GM18951 (cell line): Measurements from ENCODE around the gene PER2.

Experiments used
- POLR2A ChIP-seq: IDR thresholded peaks from 4 replicates; pipeline ENCODE4 v1.6.1; 2011; ENCODE audit warnings: mild to moderate bottlenecking; ENCODE audit not compliant: insufficient read length, insufficient read depth; ENCODE audit errors: extremely low read depth
- in situ Hi-C: fragments of 300-500 bp; cut with MboI; formaldehyde crosslinking; loops from one replicate; pipeline ENCODE4 v1.12.0; 2022; ENCODE audit warnings: low sequenced_read_pairs, mixed read lengths, inconsistent platforms; ENCODE audit not compliant: unreplicated experiment

The PER2 gene

DNA sequence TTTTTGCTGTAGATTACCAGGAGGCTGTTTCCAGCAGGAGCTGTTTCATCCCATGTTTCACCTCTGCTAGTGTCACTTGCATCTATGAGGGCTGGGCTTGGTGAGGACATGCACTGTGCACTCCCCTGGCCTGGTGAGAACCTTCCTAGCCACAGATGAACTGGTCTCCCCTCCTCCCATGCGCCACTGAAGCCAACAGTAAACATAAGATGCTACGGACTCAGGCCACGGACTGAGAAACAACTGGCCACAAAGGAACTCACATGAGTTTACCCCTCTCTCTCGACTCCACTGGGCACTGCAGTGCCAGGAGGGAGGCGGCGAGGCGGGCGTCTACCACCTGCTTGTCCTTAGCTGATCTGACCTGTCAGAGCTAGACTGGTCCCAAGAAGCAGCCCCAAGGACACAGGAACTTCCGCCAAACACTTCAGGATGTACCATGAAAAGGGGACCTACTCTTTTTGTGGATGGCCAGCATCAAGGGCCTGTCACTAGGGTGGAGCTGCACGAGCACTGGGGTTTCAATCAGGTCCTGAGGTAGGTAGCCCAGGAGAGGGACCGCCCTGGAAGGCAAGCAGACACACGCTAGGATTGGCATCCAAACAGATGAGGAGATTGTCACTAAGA lies 25.8 kb downstream of the PER2 start:
- no peak for TF ChIP-seq POLR2A
- in situ Hi-C loops, result loop anchor here (10.0 kb wide), 1 partner anchor 408 kb away; the partner anchor contains the start of gene RAMP1

DNA sequence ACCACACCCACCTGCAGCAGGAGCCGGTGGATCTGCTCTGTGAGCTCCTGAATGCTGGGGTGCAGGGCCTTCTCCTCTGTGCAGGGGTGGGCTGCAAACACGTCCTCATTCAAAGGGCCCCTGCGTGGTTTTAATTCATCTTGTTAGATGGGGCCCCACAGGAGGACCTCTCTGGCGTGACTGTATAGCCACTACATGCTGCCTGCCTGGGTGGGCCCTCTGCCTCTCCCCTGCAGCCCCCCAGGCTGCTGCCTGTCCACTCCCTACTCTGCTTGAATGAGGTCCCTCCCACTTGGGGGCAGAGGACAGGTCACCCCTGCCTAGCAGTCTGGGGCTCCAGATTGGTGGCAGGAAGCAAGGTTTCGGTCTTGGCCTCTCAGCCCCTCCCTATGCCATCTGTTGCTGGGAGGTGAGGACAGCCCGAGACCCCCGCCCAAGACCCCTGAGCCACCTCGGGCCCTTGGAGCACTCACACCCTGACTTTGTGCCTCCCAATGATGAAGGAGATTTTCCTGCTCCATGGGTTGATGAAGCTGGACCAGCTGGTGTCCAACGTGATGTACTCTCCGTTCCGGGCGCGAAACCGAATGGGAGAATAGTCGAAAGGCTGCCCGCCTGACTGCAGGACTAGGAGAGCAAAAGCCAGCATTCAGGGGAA lies 26.6 kb downstream of the PER2 start:
- in situ Hi-C loops, result loop anchor here (10.0 kb wide), 1 partner anchor 407 kb away; the partner anchor contains the start of gene RAMP1
- TF ChIP-seq POLR2A, result no peak

DNA sequence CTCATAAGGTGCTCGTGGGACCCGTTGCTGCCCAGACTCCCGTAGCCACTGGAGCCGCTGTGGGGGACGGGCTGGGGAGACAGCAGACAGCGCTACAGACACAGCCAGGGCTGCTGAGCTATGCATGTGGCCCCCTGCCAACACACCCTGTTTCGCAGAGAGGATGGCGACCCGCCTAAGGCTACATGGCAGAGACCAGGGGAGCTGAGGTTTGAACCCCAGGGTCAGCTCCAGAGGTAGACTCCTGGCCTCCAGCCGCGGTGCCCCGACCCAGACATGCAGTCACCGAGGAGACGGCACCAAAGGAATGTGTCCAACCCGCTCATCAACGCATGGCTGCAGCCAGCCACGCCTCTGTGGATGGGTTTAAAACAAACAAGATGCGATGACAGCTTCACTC lies 27.5 kb downstream of the PER2 start:
- TF ChIP-seq POLR2A, result no peak
- in situ Hi-C loops, result loop anchor here (10.0 kb wide), 1 partner anchor 406 kb away; the partner anchor contains the start of gene RAMP1

DNA sequence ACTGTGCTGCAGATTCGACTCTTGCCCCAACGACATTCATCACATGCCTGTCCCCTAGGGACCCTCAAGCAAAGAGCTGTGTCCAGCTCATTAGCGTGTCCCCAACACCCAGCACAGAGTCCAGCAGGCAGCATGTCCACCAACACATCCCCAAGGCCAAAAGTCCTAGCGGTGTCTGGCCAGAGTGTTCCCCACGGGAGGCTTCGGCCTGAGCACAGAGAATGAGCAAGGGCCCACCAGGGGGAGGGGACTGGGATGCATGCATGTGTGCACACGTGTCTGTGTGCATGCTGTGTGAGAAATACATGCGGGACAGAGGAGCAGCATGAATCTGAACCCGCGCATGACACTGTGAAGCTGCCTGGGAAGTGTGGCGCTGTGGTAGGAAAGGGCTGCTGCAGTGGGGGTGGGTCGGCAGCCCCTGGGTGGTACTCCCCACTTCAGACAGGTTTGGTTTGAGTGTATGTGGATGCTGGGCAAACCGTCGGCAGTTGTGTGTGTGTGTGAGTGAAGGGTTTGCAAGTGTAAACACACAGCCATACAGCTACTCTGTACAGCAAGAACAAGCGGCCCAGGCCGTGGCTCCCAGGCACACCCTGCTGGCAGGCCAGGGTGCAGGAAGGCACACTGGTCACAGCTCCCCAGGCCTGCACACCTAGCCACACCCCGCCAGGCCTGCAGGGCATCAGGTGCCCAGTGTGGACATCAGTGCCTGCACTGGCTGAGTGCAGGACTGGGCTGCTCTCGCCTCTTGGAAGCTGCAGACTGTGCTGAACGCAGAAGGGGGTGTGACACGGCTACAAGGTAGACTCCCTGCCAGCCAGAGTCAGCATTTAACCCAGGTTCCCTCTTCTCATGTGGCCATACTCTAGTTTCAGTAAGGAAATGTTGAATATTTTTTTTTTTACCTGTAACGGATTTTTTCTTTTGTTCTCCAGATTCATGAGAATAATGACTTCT lies 29.1 kb downstream of the PER2 start:
- no peak for TF ChIP-seq POLR2A
- in situ Hi-C loops, result loop anchor here (10.0 kb wide), 1 partner anchor 405 kb away; the partner anchor contains the start of gene RAMP1

DNA sequence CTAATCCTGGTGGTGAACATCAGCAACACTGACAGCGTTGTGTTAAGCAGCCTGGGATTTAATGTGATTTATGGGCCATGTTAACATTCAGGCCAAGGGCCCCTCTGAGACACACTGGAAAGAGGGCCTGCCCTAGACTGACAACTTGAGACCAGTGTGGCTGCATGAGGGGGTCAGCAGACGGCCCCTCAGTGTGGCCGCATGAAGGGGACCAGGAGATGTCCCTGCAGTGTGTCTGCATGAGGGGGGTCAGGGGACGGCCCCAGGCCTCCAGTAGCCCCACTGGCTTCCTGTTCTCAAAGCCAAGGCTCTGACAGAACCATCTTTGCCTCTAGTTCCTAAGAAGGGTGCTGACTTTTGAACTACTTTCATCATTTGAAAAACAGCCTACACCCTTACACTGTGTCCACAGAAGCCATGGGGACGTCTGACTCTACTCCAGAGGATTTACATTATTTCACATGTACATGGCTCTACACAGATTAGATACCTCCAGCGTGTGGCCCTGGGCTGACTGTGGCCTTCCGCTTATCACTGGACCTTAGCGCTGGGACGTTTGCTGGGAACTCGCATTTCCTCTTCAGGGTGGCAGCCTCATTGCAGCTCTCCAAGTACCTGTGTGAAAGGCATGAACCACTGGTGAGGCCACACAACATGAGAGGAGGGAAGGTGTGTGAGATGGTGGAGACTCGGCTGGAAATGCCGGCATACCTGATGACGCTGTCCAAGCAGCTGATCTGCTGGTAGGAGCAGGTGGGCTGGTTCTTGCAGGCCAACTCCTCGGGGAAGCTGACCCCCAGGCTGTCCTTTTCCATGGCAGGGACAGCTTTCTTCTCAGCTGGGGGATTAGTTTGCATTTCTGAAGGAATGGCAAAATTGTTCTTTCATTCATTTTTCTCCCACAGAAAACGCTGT lies 30.4 kb downstream of the PER2 start:
- no peak for TF ChIP-seq POLR2A
- in situ Hi-C loops, result no loop called here

DNA sequence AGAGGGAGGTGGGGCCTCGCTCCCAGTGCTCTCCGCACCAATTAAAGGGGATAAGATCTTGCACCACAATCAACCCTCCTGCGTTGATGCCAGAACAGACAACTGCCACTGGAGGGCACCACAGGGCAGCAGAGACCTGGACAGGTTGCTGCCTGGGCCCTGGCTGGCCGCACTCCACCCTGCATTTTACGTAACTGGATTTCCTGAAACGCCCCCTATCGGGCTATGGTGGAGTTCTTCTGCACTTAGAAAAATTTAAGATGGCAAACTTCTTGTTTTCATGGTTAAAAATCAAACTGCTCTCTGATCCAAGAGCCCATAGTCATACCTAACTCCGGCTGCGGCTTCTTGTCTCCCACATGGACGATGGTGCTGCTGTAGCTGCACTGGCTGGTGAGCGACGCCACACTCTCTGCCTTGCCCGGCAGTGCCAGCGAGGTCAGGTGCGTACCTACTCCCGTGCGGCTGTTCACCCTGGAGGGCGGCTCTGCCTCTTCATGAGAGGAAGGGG lies 31.8 kb downstream of the PER2 start:
- no peak for TF ChIP-seq POLR2A
- in situ Hi-C loops, result no loop called here

DNA sequence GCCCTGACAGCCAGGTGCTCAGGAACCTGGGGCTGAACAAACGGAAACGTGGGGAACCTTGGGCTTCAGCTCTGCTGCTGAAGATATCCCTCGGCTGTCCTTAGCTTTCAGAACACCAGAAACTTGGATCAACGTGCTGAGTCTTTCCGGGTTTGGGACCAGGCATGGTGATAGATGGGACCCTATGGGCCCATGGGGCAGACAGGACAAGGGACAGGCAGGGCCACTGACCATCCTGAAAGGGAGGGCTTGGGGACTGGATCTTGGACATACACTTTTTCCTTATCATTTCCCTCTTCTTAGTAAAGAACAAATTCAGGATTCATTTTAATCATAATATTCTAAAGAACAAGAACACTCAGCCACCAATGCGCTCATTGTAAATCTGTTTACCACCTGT lies 32.3 kb downstream of the PER2 start:
- TF ChIP-seq POLR2A, result no peak
- in situ Hi-C loops, result no loop called here

DNA sequence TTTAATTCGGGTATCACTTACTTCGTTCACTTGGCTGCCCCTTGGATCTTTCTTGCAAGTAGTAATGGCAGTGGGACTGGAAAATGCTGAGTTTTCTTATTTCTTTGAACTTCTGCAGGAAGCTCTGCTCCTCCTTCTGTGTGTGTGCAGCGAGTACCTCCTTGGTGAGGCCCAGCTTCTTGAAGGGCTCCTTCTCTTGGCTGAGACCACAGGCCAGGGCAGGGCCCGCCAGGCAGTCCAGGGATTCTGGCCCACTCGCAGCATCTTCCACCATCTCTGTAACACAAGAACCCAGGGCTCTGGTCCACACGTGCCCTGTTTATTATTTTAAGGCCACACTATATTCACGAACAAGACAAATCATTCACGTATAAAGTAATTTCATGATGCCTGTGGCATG lies 32.8 kb downstream of the PER2 start:
- in situ Hi-C loops, result no loop called here
- no peak for TF ChIP-seq POLR2A

DNA sequence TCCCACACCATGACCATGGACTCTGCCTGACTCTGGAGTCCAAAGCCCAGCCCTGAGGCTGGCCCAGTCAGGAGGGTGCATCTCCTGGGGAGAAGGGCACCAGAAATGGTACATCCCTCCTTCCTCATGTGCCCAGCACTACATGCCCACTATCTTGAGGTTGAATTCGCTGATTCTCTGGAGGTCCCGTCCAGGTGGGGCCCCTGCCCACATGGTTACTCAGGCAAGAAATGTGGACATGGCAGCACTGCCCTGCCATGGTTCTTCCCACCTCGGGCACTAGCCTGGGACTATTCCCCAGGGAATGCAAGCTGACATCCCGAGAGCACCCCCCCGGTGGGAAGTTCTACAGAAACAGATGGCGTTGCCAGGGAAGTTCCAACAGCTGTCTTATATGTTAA lies 33.3 kb downstream of the PER2 start:
- in situ Hi-C loops, result no loop called here
- no peak for TF ChIP-seq POLR2A

DNA sequence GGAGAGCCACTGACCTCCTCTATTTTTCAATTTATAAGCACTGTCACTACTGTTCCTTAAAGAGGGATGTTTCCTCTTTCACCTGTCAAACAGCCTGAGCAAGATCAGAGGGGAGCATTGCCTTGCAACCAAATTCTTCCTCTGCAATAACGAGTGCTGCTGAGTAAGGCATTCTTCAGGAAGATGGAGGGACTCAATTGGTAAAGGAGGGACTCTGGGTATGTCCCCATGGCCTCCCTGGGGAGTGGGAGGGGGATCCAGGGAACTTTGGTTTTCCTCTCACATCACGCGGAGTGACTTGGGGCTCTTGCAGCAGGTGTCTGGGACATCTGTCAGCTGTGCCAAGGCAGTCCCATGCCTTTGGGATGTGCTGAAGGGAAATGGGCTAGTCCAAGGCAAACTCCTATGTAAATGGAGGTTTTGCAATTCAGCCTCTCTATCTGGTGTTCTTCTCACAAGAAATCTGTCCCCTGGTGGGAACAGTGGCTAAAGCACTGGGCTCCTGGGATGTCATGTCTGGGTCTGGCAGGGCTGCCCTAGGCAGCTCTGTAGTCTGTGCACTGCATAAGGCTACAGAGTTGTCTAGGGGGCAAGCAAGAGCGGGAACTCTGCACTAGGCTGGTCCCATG lies 34.2 kb downstream of the PER2 start:
- no peak for TF ChIP-seq POLR2A
- in situ Hi-C loops, result no loop called here

DNA sequence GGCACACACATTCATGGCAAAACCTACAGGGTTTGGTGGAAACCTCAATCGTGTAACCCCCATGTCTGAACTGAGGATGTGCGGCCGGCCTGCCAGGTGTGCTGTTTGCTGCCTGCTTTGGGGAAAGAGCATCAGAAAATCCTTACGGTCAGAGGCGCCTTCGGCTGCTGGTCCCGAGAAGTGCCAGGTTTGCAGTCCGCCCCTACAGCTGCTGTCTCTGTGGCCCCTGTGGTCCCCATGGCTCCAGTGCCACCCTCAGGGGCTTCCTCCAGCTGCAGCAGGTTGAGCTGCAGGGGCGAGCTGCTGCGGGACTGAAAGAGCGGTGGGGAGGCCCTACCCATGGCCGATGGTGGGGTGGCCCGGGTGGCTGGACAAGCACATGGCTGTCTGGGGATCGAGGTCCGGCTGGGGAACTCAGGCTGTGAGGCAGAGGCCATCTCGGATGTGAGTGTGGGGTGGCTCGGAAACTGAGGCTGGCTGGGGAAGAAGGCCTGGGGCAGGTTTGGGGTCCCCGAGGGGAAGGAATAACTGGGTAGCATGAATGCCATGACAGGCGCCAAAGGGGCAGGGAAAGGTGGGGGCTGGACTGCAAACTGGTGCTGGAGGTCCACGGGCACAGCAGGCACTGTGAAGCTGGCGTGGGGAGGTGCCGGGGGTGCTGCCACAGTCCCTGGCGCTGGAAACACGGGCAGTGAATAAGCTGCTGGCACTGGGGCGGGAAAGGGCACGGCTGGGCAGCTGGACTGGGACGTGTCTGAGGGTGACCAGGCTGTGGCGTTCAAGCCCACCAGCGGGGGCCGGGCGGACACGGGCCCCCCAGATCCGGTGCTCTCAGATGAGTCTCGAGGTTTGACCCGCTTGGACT lies 35.4 kb downstream of the PER2 start:
- in situ Hi-C loops, result no loop called here
- no peak for TF ChIP-seq POLR2A
